Glutamatergic neuron (in vitro differentiated cells): ENCODE results near the gene FBXO4. TPM values are rescaled to one million over a fixed set of nuclear protein-coding genes. Genes with fewer than 3 reads are reported as not detected.
"Not testable (repeated sequence)": the region's sequence is repeated elsewhere in the genome, so short reads cannot be mapped to it uniquely, and the experiment has no call there.

Source experiments
- DNase-seq: peaks from one replicate; pipeline ENCODE4 v3.0.0; 2022
- H3K27ac Mint-ChIP-seq: one replicate; pipeline ENCODE4 v1.8.0; 2020; ENCODE audit warnings: mild to moderate bottlenecking, mixed read lengths, inconsistent platforms; ENCODE audit not compliant: unreplicated experiment
- H3K27me3 Mint-ChIP-seq: one replicate; pipeline ENCODE4 v1.8.0; 2020; ENCODE audit warnings: mild to moderate bottlenecking, moderate library complexity, mixed read lengths, inconsistent platforms; ENCODE audit not compliant: unreplicated experiment
- H3K36me3 Mint-ChIP-seq: one replicate; pipeline ENCODE4 v1.8.0; 2020; ENCODE audit warnings: mild to moderate bottlenecking, mixed read lengths, inconsistent platforms; ENCODE audit not compliant: unreplicated experiment
- H3K4me1 Mint-ChIP-seq: one replicate; pipeline ENCODE4 v1.8.0; 2020; ENCODE audit warnings: mild to moderate bottlenecking, low read depth, mixed read lengths, inconsistent platforms; ENCODE audit not compliant: unreplicated experiment
- H3K4me3 Mint-ChIP-seq: one replicate; pipeline ENCODE4 v1.8.0; 2020; ENCODE audit warnings: mild to moderate bottlenecking, mixed read lengths, inconsistent platforms; ENCODE audit not compliant: unreplicated experiment
- H3K9me3 Mint-ChIP-seq: one replicate; pipeline ENCODE4 v1.8.0; 2020; ENCODE audit warnings: mild to moderate bottlenecking, moderate library complexity, mixed read lengths, inconsistent platforms; ENCODE audit not compliant: unreplicated experiment
- CTCF ChIP-seq: fragments of 200-600 bp; sonication (generic); IDR thresholded peaks from one replicate; pipeline ENCODE4 v1.5.0; 2021; ENCODE audit not compliant: partially characterized antibody, unreplicated experiment
- total RNA-seq: library from RNA; stranded (reverse); fragmentation: NEBNext Ultra II Directional; extraction: Animal tissue kit (Norgen Biotek cat#: 25700); gene quantifications from one replicate; pipeline ENCODE4 v1.2.1, GENCODE V29; 2021; ENCODE audit not compliant: unreplicated experiment

FBXO4 gene
- total RNA-seq, 1 donor from 2014 or later = 1.0 TPM

GRCh38 chr5:41973087-41973486, 48.0 kb downstream of the FBXO4 start:
- peaks cover 2% of the 10 kb centered on the region for H3K9me3 Mint-ChIP-seq

GRCh38 chr5:41973887-41974286, 48.8 kb downstream of the FBXO4 start:
- Mint-ChIP-seq H3K27ac (no peak overlapping the region), H3K4me3 (no peak overlapping the region)

More at GRCh38 chr5:41973087-41973486, 48.0 kb downstream of the FBXO4 start:
- TF ChIP-seq CTCF = no peak
- Mint-ChIP-seq H3K27ac (no peak overlapping the region), H3K4me1 (no peaks in the 10 kb centered on the region), H3K4me3 (no peak overlapping the region), H3K27me3 (peaks cover 2% of the 10 kb centered on the region), H3K36me3 (no peaks in the 10 kb centered on the region)
- DNase-seq = no peak

GRCh38 chr5:41978676-41979075, 53.6 kb downstream of the FBXO4 start:
- no peak for TF ChIP-seq CTCF
- DNase-seq = no peak
- Mint-ChIP-seq H3K4me3 (no peak overlapping the region), H3K27ac (no peak overlapping the region), H3K4me1 (no peaks in the 10 kb centered on the region), H3K9me3 (peaks cover 4% of the 10 kb centered on the region), H3K36me3 (no peaks in the 10 kb centered on the region), H3K27me3 (peaks cover 2% of the 10 kb centered on the region)

More at GRCh38 chr5:41973887-41974286, 48.8 kb downstream of the FBXO4 start:
- Mint-ChIP-seq H3K36me3 (no peaks in the 10 kb centered on the region), H3K27me3 (peaks cover 2% of the 10 kb centered on the region), H3K9me3 (peaks cover 2% of the 10 kb centered on the region), H3K4me1 (no peaks in the 10 kb centered on the region)
- no peak for DNase-seq
- no peak for TF ChIP-seq CTCF

- H3K27ac Mint-ChIP-seq = no peak overlapping the region
- TF ChIP-seq CTCF = no peak
Observed at GRCh38 chr5:41980396-41980795, 55.3 kb downstream of the FBXO4 start.

GRCh38 chr5:41980870-41981269, 55.8 kb downstream of the FBXO4 start:
- no peak for DNase-seq
- no peaks in the 10 kb centered on the region for H3K4me1 Mint-ChIP-seq
- H3K9me3 Mint-ChIP-seq = peaks cover 2% of the 10 kb centered on the region
- no peak overlapping the region for H3K4me3 Mint-ChIP-seq
- no peak overlapping the region for H3K27ac Mint-ChIP-seq
- H3K36me3 Mint-ChIP-seq = no peaks in the 10 kb centered on the region
- TF ChIP-seq CTCF = no peak
- H3K27me3 Mint-ChIP-seq = peaks cover 2% of the 10 kb centered on the region

More at GRCh38 chr5:41980396-41980795, 55.3 kb downstream of the FBXO4 start:
- Mint-ChIP-seq H3K36me3 (no peaks in the 10 kb centered on the region), H3K9me3 (peaks cover 2% of the 10 kb centered on the region), H3K27me3 (peaks cover 2% of the 10 kb centered on the region), H3K4me3 (no peak overlapping the region), H3K4me1 (no peaks in the 10 kb centered on the region)
- DNase-seq = no peak

- H3K36me3 Mint-ChIP-seq, H3K27ac Mint-ChIP-seq, H3K4me1 Mint-ChIP-seq, H3K27me3 Mint-ChIP-seq, DNase-seq, H3K9me3 Mint-ChIP-seq, H3K4me3 Mint-ChIP-seq: not testable (repeated sequence)
Observed at GRCh38 chr5:41982858-41983257, 57.8 kb downstream of the FBXO4 start.
